IMR-90 (cell line): ENCODE results near the gene OSBPL3. TPM values are rescaled to one million over a fixed set of nuclear protein-coding genes. Genes with fewer than 3 reads are reported as not detected.

Experiments
- ATAC-seq: fragments of 200-7000 bp; cut with Tn5 transposase; 2 replicates; pipeline ENCODE4 v1.9.1; 2020; ENCODE audit warnings: low read depth, mild to moderate bottlenecking, moderate library complexity
- BruUV-seq: library from RNA; stranded (reverse); fragments of 400-500 nt; replicated peaks from 2 replicates; lab custom pipeline; 2021; lab: Mats Ljungman, UMichigan
- CTCF ChIA-PET: fragments of 300-600 bp; formaldehyde crosslinking; extraction: SDS; loops from one replicate; lab custom pipeline; 2021; ENCODE audit warnings: antibody characterized with exemption; lab: Yijun Ruan, JAX
- POLR2A ChIA-PET: fragments of 300-600 bp; sonication (Branson Sonifier 250); formaldehyde crosslinking; loops from one replicate; lab custom pipeline; 2022; ENCODE audit warnings: antibody characterized with exemption; ENCODE audit not compliant: unreplicated experiment; lab: Charles Lee
- DNase-seq: peaks from one replicate; pipeline ENCODE4 v3.0.0; 2013
- H2AFZ ChIP-seq: replicated peaks from 2 replicates; pipeline ENCODE3; 2013; ENCODE audit warnings: low read length, mild to moderate bottlenecking; ENCODE audit not compliant: poor library complexity
- H2AK5ac ChIP-seq: 2 replicates; pipeline ENCODE4 v1.6.1; 2013; ENCODE audit warnings: low read depth, low read length, inconsistent platforms
- H2AK9ac ChIP-seq: replicated peaks from 2 replicates; pipeline ENCODE3; 2013; ENCODE audit warnings: mild to moderate bottlenecking, low read depth, low read length, moderate library complexity; ENCODE audit not compliant: poor library complexity
- H2BK120ac ChIP-seq: 2 replicates; pipeline ENCODE4 v1.6.1; 2013; ENCODE audit warnings: low read depth, low read length, inconsistent platforms
- H2BK15ac ChIP-seq: 3 replicates; pipeline ENCODE4 v1.6.1; 2013; ENCODE audit warnings: low read depth, low read length, inconsistent platforms
- H2BK20ac ChIP-seq: 2 replicates; pipeline ENCODE4 v1.6.1; 2013; ENCODE audit warnings: low read depth, mild to moderate bottlenecking, inconsistent platforms, low read length, moderate library complexity
- H2BK5ac ChIP-seq: 2 replicates; pipeline ENCODE4 v1.6.1; 2013; ENCODE audit warnings: mild to moderate bottlenecking, low read depth, low read length, inconsistent platforms; ENCODE audit not compliant: poor library complexity, severe bottlenecking
- H3K14ac ChIP-seq: replicated peaks from 2 replicates; pipeline ENCODE4 v1.6.1; 2013; ENCODE audit warnings: low read depth, low read length, inconsistent platforms
- H3K18ac ChIP-seq: 2 replicates; pipeline ENCODE4 v1.6.1; 2013; ENCODE audit warnings: low read depth, low read length, control low read depth
- H3K23ac ChIP-seq: 2 replicates; pipeline ENCODE4 v1.6.1; 2013; ENCODE audit warnings: low read depth, low read length, inconsistent platforms
- H3K27ac ChIP-seq: 2 replicates; pipeline ENCODE4 v1.5.1; 2013; ENCODE audit warnings: mild to moderate bottlenecking, control low read depth, low read length; ENCODE audit not compliant: insufficient read depth
- H3K27me3 ChIP-seq: 2 replicates; pipeline ENCODE4 v1.6.1; 2013; ENCODE audit warnings: low read length; ENCODE audit not compliant: control insufficient read depth, insufficient read depth
- H3K36me3 ChIP-seq: 2 replicates; pipeline ENCODE4 v1.6.1; 2013; ENCODE audit warnings: low read length, mixed read lengths; ENCODE audit not compliant: control insufficient read depth, insufficient read depth
- H3K4ac ChIP-seq: 2 replicates; pipeline ENCODE4 v1.6.1; 2013; ENCODE audit warnings: low read depth, low read length, inconsistent platforms
- H3K4me1 ChIP-seq: 2 replicates; pipeline ENCODE4 v1.6.1; 2013; ENCODE audit warnings: low read length, mixed read lengths; ENCODE audit not compliant: control insufficient read depth, insufficient read depth
- H3K4me2 ChIP-seq: 2 replicates; pipeline ENCODE4 v1.6.1; 2013; ENCODE audit warnings: low read depth, mild to moderate bottlenecking, control low read depth, low read length, moderate library complexity
- H3K4me3 ChIP-seq: 2 replicates; pipeline ENCODE4 v1.5.1; 2013; ENCODE audit warnings: low read depth, mild to moderate bottlenecking, control low read depth, low read length, moderate library complexity; ENCODE audit not compliant: insufficient read depth
- H3K56ac ChIP-seq: 2 replicates; pipeline ENCODE4 v1.6.1; 2013; ENCODE audit warnings: low read length, inconsistent platforms; ENCODE audit not compliant: insufficient read depth; ENCODE audit errors: extremely low read depth
- H3K79me1 ChIP-seq, 2 experiments: 2 replicates each; pipeline ENCODE4 v1.6.1; 2013; ENCODE audit warnings: low read length in 2 of 2, inconsistent platforms in 1 of 2, low read depth in 1 of 2
- H3K9ac ChIP-seq: 2 replicates; pipeline ENCODE4 v1.6.1; 2013; ENCODE audit warnings: low read depth, low read length, control low read depth
- H3K9me1 ChIP-seq: 2 replicates; pipeline ENCODE4 v1.6.1; 2013; ENCODE audit warnings: low read length, inconsistent platforms; ENCODE audit not compliant: insufficient read depth
- H3K9me3 ChIP-seq: 2 replicates; pipeline ENCODE4 v1.6.1; 2013; ENCODE audit warnings: low read length; ENCODE audit not compliant: control insufficient read depth, insufficient read depth
- H4K20me1 ChIP-seq: 2 replicates; pipeline ENCODE4 v1.6.1; 2013; ENCODE audit warnings: low read length, inconsistent platforms; ENCODE audit not compliant: insufficient read depth
- H4K5ac ChIP-seq: 2 replicates; pipeline ENCODE4 v1.6.1; 2013; ENCODE audit warnings: mild to moderate bottlenecking, low read depth, low read length, control low read depth
- H4K8ac ChIP-seq, 2 experiments: 2 replicates each; pipeline ENCODE4 v1.6.1; 2013; ENCODE audit warnings: low read depth in 2 of 2, low read length in 2 of 2, control low read depth in 1 of 2, inconsistent platforms in 1 of 2
- H4K91ac ChIP-seq: 2 replicates; pipeline ENCODE4 v1.6.1; 2013; ENCODE audit warnings: low read depth, low read length, inconsistent platforms; ENCODE audit not compliant: insufficient read depth
- BHLHE40 ChIP-seq: fragments of 150-350 bp; IDR thresholded peaks from 2 replicates; pipeline ENCODE4 v1.6.1; 2016; ENCODE audit warnings: mild to moderate bottlenecking, low read depth, low read length
- CEBPB ChIP-seq: IDR thresholded peaks from 2 replicates; pipeline ENCODE4 v1.6.1; 2012; ENCODE audit warnings: low read depth, low read length, improper control_type of control experiment
- CHD1 ChIP-seq: IDR thresholded peaks from 2 replicates; pipeline ENCODE4 v1.6.1; 2012; ENCODE audit warnings: low read depth, low read length, improper control_type of control experiment
- CTCF ChIP-seq: conservative IDR thresholded peaks from 2 replicates; pipeline ENCODE4 v1.5.1; 2012; ENCODE audit warnings: mild to moderate bottlenecking, low read depth, low read length, improper control_type of control experiment
- ELK1 ChIP-seq: fragments of 150-350 bp; IDR thresholded peaks from 2 replicates; pipeline ENCODE4 v1.6.1; 2016; ENCODE audit warnings: low read depth, mild to moderate bottlenecking, low read length, moderate library complexity, borderline replicate concordance
- FOS ChIP-seq: fragments of 150-350 bp; IDR thresholded peaks from 2 replicates; pipeline ENCODE4 v1.6.1; 2016; ENCODE audit warnings: low read depth, low read length
- MAFK ChIP-seq: IDR thresholded peaks from 2 replicates; pipeline ENCODE4 v1.6.1; 2012; ENCODE audit warnings: low read depth, low read length, improper control_type of control experiment
- MAZ ChIP-seq: IDR thresholded peaks from 2 replicates; pipeline ENCODE4 v1.6.1; 2012; ENCODE audit warnings: low read depth, mild to moderate bottlenecking, low read length, improper control_type of control experiment, moderate library complexity, borderline replicate concordance
- MXI1 ChIP-seq: IDR thresholded peaks from 2 replicates; pipeline ENCODE4 v1.6.1; 2012; ENCODE audit warnings: low read depth, mild to moderate bottlenecking, low read length, moderate library complexity, borderline replicate concordance
- NFE2L2 ChIP-seq: fragments of 150-350 bp; IDR thresholded peaks from 2 replicates; pipeline ENCODE4 v1.6.1; 2016; ENCODE audit warnings: low read depth, mild to moderate bottlenecking, low read length
- POLR2A ChIP-seq: IDR thresholded peaks from 2 replicates; pipeline ENCODE4 v1.6.1; 2012; ENCODE audit warnings: mild to moderate bottlenecking, low read depth, low read length
- RAD21 ChIP-seq: IDR thresholded peaks from 2 replicates; pipeline ENCODE4 v1.6.1; 2012; ENCODE audit warnings: low read length, improper control_type of control experiment
- RCOR1 ChIP-seq: IDR thresholded peaks from 2 replicates; pipeline ENCODE4 v1.6.1; 2012; ENCODE audit warnings: mild to moderate bottlenecking, low read length, improper control_type of control experiment; ENCODE audit not compliant: insufficient replicate concordance
- RFX5 ChIP-seq: IDR thresholded peaks from 2 replicates; pipeline ENCODE4 v1.8.0; 2012; ENCODE audit warnings: low read depth, mild to moderate bottlenecking, low read length, moderate library complexity
- SMC3 ChIP-seq: fragments of 150-350 bp; IDR thresholded peaks from 2 replicates; pipeline ENCODE4 v1.6.1; 2016; ENCODE audit warnings: low read depth, mild to moderate bottlenecking, antibody characterized with exemption, low read length, moderate library complexity
- USF2 ChIP-seq: fragments of 150-350 bp; IDR thresholded peaks from 2 replicates; pipeline ENCODE4 v1.6.1; 2017; ENCODE audit warnings: mild to moderate bottlenecking, antibody characterized with exemption, low read length, low read depth
- WGBS, 2 experiments: methylation state at CpG; one replicate each; pipeline versions ENCODE4 v1.1.5 to v1.1.7; 2013; ENCODE audit warnings: missing lambda C conversion rate in 2 of 2; ENCODE audit not compliant: insufficient read length in 1 of 2; ENCODE audit errors: extremely low coverage in 2 of 2; 5-methylcytosine and 5-hydroxymethylcytosine counted together
- dilution Hi-C: fragments of 300-500 bp; cut with HindIII; formaldehyde crosslinking; loops from one replicate; pipeline ENCODE4 v1.14.3; 2018; ENCODE audit warnings: low sequenced_read_pairs; ENCODE audit not compliant: unreplicated experiment
- in situ Hi-C: fragments of 300-500 bp; cut with MboI; formaldehyde crosslinking; loops from 3 replicates; pipeline ENCODE4 v1.14.3; 2019; ENCODE audit warnings: low sequenced_read_pairs, inconsistent platforms, mixed read lengths
- intact Hi-C: fragments of 100-400 bp; cut with micrococcal nuclease; formaldehyde crosslinking; loops from 2 replicates; pipeline ENCODE4 v1.10.0; 2022
- polyA plus RNA-seq, 3 experiments: library from polyadenylated mRNA; depleted of rRNA; stranded (reverse); fragments of >200 nt; gene quantifications; 2 replicates each; pipeline ENCODE4 v1.2.3, GENCODE V29; 2012; ENCODE audit warnings: low replicate concordance in 1 of 3
- total RNA-seq: library from RNA; depleted of rRNA; stranded (reverse); fragments of >200 nt; gene quantifications from 2 replicates; pipeline ENCODE4 v1.2.3, GENCODE V29; 2012

Gene OSBPL3
- total and polyA plus RNA-seq, 2 of the 4 experiments (the other 2 are of a cell fraction) = 18.0 to 29.9 TPM

GRCh38 chr7:24874791-24875190 lies 105.2 kb downstream of the OSBPL3 start:
- Histone ChIP-seq H3K9me1 (peaks cover 20% of the 10 kb centered on the region), H2BK5ac (no peak overlapping the region), H3K27me3 (no peaks in the 10 kb centered on the region), H2BK120ac (no peak overlapping the region), H2AK9ac (peak overlapping the region; percentile 43), H3K23ac (no peak overlapping the region), H3K36me3 (peaks cover 6% of the 10 kb centered on the region), H2BK15ac (no peak overlapping the region; the same call in 2 of the 3 replicates), H3K14ac (no peak overlapping the region), H3K4me2 (no peak overlapping the region), H3K18ac (no peak overlapping the region), H2AFZ (no peak overlapping the region), H3K4ac (no peak overlapping the region), H4K8ac (no peak overlapping the region), H3K4me1 (peaks cover 3% of the 10 kb centered on the region), H3K79me1 (peaks cover 21 to 38% of the 10 kb centered on the region in 2 experiments), H2BK20ac (no peak overlapping the region), H3K27ac (no peak overlapping the region), H3K9ac (no peak overlapping the region), H4K20me1 (no peaks in the 10 kb centered on the region), H2AK5ac (peak overlapping the region; percentile 44; the same call in 1 of the 2 replicates), H3K56ac (no peak overlapping the region; the same call in 1 of the 2 replicates), H3K4me3 (no peak overlapping the region), H4K91ac (no peak overlapping the region), H3K9me3 (no peaks in the 10 kb centered on the region), H4K5ac (no peak overlapping the region)
- no CpG with 5 or more reads among the region's 6 CpGs for WGBS, 2 experiments
- TF ChIP-seq CTCF (no peak), MXI1 (no peak), CEBPB (no peak), MAFK (no peak), ELK1 (no peak), SMC3 (no peak), BHLHE40 (no peak), POLR2A (no peak), MAZ (no peak), RFX5 (no peak), CHD1 (no peak), NFE2L2 (no peak), FOS (no peak), RCOR1 (no peak), RAD21 (no peak), USF2 (no peak)
- in situ Hi-C loops = no loop called here
- ChIA-PET CTCF (no interaction called here), POLR2A (no interaction called here)
- dilution Hi-C loops = no loop called here
- BruUV-seq = no TSS peak
- intact Hi-C loops = no loop called here
- DNase-seq (no peak), ATAC-seq (no peak)
